GM19238 (cell line): ENCODE results near the gene ADAMTS14.

ENCODE experiments used
- DNase-seq: peaks from one replicate; pipeline ENCODE4 v3.0.0; 2011; ENCODE audit warnings: low spot score; ENCODE audit not compliant: insufficient read length

ADAMTS14 gene

DNA sequence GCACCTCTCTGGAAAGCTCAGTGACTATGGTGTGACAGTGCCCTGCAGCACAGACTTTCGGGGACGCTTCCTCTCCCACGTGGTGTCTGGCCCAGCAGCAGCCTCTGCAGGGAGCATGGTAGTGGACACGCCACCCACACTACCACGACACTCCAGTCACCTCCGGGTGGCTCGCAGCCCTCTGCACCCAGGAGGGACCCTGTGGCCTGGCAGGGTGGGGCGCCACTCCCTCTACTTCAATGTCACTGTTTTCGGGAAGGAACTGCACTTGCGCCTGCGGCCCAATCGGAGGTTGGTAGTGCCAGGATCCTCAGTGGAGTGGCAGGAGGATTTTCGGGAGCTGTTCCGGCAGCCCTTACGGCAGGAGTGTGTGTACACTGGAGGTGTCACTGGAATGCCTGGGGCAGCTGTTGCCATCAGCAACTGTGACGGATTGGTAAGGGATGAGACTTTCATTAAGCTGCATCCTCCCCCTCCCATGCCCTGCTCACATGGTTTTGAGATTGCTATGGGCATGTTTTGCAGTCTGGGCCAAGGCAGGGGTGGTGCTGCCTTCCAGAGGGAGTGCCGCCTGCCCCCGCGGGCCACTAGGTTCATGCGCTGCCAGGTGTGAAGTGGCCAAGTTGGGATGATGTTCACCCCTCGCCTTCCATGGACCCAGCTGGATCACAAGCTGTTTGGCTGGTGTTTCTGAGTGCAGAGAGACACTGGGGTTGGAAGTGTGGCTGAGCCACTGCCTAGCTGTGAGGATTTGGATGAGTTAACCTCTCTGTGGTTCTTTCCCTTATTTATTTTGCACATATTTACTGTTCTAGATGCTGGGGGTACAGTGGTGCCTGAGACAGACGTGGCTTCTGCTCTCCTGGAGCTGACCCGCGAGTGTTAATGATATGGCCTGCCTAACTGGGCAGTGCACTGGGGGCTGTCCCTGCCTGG, 2.5 kb downstream of the ADAMTS14 start:
- DNase-seq, result no peak

DNA sequence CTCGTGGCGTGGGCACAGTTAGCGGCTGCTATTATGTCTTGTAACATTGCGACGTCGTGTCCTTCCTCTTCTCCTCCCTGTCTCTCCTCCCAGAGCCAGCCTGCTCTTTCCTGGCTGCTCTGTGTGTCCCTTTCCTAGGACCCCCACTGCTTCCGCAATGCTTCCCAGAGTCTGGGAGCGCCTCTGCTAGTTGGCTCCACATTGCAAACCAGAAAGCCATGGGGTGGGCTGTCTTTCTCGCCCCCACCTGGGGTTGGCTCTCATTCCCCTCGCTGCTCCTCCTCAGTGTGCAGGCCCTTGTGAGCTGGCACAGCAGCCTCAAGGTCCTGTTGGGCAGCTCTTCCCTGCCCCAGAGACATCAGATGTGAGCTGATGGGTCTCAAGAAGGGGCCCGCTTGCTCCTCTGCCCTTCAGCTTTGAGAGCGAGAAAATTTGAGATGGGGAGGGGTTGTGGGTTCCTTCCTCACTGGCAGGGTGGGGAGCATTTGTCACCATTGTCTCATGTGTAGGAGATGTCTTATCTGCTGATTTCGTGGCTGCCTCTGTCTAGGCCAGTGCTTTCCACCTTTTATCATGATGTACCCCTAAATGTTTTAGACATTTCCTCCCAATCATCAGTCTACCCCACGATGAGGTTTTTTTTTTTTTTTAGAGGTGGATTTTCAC, 3.3 kb downstream of the ADAMTS14 start:
- no peak for DNase-seq

DNA sequence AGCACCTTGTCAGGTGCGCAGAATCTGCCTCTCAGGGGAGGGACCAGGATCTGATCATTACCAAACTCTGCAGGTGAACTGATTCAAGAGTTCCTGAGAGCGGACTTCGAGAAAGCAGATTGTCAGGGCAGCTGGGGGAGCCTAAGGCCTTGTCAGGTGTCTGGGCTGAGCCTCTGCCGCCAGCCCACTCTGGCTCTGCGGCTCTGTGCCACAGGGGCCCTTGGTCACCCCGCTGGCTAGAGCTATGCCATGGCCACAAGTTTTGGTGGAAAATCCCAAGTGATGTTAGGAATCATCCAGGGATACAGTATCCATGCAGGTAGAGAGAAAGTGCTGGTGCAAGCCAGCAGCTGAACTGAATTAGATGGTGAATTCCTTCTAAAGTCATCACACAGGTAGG, 4.2 kb downstream of the ADAMTS14 start:
- DNase-seq, result no peak

DNA sequence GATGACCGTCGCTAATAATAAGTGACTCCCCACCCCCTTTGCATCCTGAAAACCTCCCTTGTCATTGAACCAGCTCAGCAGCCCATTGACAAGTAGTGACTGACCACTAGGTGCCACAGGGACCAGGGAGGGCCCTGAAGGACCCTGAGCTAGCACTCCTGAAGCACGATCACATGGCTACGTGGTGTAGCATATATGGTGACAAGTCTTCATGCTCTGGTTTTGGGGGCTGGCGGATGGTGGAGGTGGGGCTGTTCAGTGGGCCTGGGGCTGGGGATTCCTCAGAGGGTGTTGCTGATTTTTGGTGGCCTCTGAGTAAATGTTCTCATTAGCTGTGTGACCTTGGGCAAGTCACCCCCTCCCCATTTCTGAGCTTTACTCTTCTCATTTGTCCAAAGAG, 4.7 kb downstream of the ADAMTS14 start:
- DNase-seq, result no peak

DNA sequence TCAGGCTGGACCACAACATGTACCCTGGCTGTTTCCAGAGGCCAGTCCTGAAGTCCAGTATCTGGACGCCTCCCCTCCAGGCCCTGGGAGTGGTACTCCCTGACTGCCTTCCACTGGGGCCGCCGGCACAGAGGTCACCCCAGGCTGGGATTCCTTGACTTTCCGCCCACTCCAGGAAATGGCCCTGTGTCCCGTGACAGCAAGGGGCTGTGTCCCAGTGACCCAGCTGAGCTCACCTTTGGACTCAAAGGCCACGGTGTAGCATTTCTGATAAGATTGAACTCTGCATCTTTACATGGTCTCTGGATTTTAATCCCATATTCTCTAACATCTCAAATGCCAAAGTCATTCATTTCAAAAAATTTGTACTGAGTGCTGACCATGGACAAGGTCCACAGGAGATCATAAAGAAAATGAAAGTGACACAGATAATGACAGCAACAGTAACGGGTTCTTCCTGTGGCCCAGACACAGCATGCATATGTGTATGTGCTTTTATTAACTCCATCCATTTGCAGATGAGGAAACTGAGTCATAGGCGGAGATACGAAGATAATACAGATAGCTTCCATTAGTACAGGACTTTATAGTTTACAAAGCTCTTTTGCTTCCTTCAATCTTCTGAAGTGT, 5.4 kb downstream of the ADAMTS14 start:
- no peak for DNase-seq

DNA sequence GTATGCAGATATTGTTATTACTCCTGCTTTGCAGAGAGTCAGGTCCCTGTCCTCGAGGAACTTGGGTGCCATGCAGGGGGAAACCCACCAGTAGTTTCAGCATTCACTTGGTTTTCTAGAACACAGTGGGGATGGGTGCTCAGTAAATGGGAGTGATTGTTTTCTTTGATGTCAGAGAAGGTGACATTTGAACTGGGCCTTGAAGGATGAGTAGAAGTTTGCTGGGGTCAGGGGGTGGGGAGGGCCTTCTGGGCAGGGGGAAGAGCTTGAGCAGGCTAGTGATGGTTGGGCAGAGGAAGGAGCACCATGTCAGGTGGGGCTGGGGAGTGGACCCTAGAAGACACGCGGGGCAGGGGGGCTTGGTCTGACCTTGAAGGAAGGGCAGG, 5.9 kb downstream of the ADAMTS14 start:
- no peak for DNase-seq

DNA sequence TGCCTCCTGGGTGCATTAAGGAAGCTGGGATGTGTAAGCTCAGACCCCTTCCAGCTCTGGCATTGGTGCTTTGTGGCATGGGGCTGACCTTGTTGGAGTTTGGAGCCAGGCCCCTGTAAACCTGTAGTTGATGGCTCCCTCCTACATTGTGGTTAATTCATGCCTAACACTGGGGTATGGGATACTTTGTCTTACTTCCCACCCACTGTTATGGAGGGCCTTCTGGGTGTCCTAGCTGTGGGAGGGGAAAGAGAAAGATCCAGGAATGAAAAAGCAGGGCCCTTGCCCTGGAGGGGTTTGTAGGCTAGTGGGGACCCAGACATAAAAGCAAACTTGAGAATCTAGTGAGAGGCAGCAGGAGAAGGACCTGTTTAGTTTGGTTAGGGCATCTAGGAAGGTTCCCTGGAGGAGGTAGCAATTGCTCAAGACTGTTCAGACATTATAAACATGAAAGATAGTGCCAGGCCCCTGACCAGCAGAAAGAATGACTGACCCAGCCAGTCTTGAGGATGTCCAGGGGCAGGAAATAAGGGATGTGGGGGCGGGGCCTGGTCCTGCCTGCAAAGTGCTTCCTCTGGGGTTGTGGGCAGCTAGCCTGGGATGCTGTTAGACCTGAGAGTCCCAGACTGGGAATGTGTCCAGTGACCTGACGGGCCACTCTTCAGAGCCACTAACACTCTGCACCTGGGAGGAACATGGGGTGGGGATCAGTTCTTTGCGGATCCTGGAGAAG, 6.6 kb downstream of the ADAMTS14 start:
- no peak for DNase-seq

DNA sequence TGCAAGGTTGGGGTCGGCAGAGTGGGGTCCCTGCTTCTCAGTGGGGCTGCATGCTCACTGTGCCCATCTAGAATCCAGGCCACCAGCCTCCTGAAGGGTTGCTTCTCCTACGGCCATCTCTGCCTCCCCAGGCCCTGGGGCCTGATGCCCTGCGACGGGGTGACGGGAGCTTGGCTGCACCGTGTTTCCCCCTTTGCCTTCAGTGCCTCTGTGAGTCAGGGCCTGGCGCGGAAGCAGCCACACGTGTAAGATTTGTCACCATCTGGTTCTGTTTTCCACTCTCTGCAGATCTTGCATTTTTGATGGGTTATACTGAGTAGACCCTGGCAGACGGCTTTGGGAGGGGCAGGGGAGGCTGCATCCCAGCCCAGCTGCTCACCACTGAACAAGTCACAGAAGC, 7.2 kb downstream of the ADAMTS14 start:
- no peak for DNase-seq

DNA sequence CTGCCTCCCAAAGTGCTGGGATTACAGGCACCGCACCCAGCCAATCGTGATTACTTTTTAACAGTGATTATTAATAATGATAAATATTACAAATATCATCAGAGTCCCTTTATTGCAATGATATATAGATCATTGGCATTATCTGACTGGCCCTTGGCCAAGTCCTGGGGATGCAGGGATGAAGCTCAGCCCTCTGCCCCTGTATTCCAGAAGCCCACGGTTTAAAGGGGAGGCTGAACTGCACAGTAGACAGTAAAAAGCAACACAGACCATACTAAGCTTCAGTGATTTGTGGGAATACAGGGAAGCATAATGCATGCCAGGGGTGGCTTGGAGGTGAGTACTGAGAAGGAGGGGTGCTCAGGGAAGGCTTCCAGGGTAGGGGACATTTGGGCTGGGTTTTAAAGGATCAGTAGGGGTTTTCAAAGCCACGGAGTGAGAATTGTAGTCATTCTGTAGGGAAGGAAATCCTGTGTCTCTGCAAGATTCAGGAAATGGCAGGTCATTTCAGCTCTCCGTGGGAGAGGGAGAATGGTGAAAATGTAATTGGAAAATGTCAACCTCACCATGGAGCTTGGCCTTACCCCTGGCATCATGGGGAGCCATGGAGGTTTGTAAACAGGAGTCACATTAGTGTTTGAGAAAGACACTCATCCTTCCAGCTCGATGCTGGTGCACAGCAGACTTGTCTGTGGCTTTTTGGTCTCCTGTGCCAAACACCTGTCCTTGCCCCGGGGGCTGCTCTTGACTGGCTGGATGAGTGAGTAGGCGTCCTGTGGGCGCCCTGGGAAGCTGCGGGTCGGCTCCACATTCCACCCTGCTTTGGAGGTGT, 8.8 kb downstream of the ADAMTS14 start:
- no peak for DNase-seq

DNA sequence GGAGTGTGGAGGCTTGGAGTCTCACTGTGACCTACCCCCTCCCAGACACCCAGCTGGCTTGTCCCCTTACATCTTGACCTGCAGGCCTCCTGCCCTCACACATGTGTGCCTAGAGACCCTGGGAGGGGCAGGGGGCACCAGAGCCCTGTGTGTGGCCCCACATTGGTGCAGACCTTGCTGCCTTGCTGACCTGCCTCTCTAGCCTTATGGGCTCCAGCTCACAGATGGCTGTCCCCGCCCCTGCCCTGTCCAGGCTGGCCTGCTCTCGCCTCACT, 9.4 kb downstream of the ADAMTS14 start:
- no peak for DNase-seq

DNA sequence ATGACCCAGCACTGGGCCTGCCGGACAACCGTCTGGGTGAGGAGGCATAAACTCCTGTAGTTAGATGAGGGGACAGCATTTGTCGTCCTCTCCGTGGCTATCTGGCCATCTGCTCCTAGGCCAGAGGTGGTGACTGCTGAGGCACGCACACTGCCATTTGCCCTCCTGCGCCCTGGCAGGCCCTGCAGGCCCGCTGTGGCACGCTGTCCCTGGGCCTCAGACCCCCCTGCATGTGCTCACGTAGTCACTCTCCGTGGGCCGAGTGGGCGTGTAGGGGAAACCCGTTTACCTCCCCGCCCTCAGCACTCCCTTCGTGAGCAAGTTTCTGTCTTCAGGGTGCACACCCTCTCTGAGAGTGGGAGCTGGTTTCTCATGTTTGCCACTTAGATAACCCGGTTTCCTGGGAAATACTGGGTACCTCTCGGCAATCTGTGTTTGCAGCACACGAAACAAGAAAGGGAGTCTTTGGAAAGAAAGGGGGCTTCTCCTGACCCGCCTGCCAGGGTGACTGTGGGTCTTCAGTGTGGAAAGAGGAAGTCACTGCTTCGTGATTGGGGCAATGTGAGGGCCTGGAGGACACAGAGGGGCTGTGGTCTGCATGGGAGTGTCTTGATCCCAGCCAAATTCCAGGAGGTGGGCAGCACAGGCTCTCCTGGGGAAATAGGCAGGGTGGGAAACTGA, 10.8 kb downstream of the ADAMTS14 start:
- DNase-seq, result no peak

DNA sequence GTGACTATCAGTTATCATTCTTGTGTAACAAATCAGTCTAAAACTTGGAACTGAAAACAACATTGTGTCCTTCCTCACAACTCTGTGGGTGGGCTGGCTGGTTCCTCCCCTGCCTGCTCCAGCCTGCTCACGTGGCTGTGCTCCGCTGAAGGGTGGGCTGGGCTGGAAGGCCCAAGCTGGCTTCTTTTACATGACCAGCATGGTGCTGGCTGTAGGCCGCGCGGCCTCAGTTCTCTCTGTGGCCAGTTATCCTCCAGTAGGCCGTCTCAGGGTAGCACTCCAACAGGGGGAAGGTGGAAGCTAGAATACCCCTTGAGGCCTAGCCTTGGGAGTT, 11.3 kb downstream of the ADAMTS14 start:
- no peak for DNase-seq

DNA sequence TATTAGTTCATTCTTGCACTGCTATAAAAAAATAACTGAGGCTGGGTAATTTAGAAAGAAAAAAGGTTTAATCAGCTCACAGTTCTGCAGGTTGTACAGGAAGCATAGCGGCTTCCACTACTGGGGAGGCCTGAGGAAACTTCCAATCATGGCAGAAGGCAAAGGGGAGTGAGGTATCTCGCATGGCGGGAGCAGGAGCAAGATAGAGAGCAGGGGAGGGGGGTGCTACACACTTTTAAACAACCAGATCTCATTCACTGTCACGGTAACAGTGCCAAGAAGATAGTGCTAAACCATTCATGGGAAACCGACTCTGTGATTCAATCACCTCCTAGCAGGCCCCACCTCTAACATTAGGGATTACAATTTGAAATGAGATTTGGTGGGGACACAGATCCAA, 11.6 kb downstream of the ADAMTS14 start:
- DNase-seq, result no peak

DNA sequence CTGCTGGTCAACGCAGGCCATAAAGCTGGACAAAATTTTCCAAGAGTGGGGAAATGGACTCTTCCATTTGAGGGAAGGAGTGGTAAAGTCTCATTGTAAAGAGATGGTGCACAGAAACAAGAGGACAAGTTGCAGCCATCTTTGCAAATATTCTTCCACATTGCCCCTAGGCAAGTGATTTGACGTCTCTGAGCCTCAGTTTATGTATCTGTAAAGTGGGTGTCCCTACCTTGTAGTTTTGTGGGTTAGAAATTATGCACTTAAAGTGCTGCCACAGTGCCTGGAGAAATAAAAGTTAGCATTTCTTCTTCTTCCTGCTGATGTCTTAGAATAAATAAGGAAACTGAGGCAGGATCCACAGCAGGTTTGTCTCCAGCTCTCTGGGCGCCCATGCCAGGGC, 12.1 kb downstream of the ADAMTS14 start:
- DNase-seq, result no peak

DNA sequence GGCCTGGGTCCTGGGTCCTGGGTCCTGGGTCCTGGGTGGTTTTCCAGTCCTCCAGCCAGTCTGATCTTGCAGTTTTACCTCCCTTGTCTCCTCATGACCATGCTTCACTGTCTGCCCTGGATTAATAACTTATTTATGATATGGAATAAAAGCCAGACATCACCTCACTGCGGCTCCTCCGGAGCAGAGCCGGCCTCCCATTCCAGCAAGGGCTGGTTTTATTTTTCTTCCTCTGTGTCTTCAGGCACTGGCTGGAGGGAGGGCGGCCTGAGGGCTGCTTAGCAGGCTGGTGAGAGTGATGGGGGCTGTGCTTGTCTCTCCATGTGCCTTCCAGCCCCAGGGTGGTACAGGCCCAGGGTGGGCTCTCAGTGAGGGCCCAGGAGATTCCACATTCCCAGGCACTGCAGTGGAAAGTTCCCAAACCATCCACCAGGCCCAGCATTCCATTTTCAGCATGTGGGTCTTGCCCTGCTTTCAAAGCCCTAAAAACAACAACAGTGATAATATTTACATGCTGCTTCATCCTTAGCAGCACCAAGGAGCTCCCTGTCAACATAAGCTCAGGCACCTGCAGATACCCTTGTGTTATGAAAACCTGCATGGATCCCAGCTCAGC, 12.6 kb downstream of the ADAMTS14 start:
- DNase-seq, result no peak

DNA sequence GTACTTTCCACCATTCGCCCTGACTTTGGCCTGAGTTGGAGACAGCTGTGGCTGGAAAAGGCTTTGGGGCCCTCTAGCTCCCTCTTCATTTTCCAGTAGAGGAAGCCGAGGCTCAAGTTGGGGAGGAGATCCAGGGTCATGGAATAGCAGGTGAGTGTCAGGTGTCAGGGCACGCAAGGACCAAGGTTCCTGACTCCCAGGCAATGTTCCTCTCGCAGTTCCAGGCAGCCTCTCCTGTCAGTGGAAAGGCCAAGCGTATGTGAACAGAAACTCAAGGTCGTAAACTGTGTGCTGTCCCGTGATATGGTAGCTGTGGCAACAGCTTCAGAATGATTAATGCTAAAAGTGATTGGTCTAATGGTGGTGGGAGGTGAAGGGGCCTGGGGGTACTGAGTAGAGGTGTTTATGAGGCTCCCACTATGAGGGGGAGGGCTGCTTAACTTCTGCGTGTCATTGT, 13.2 kb downstream of the ADAMTS14 start:
- no peak for DNase-seq

DNA sequence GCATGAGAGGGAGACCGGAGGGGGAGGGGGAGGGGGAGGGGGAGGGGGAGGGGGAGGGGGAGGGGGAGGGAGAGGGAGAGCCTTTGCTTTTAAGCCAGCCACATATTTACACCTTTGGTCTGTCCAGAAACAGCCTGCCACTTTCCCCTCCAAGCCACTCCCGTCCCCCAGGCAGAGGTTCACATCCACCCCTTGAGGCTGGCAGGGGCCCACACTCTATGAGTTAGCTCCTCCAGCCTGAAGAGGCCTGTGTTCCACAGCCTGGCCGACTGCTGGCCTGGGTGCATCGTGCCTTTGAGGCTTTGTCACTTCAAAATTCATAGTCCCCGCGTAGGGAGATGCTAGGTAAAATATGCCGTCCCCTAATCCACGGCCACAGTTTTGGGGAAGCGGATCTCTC, 16.5 kb downstream of the ADAMTS14 start:
- no peak for DNase-seq

DNA sequence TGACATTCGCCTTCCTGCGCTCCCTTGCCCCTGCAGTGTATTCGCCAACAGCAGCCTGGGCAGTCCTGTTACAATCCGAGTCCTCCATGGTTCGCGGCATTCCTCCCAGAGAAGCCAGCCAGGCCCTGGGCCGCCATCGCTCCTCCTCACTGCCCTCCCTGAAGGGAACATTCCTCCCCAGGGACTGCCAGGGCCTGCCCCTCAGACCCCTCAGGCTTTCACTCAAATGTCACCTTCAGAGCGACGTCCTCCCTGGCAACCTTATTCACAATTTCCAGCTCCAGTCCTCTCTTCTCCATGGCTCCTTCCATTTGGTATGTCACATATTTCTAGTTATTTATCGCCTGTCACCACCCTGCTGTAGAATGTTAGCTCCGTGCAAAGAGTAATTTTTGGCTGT, 17.4 kb downstream of the ADAMTS14 start:
- no peak for DNase-seq

DNA sequence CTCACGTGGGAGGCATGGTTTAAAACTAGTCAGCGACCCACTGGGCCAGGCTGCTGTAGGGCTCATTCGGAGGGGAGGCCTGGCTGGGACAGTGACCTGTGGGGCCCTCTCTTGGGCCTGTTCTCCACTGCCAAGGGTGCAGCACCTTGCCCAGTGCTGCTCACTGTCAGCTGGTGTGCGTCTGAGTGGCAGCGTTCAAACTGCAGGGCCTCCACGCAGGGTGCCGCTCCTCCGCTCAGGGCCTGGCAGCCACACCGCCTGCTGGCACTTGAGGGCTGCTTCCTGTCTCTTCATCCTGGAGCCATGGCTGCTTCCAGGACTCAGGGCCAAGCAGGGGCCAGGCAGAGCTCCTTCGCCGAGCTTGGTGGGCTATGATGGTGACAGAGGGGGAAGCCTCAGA, 18.3 kb downstream of the ADAMTS14 start:
- no peak for DNase-seq

DNA sequence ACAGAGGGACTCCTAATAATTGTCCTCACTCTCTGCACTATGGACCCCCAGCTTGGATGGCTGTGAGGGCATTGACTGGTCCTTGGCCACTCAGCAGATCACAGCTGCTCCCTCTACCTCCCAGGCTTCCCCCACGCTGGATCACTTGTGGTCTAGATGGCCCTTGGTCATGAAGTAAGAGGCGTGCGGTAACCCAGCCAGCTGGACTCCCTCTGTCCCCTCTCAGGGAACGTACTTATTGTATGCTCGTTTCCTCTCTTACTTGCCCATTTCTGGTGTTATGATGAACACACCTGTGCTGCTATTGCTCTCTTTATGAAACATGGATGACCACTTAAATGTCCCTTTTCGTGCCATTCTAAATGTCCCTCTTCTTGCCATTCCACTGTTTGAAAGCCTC, 19.3 kb downstream of the ADAMTS14 start:
- no peak for DNase-seq
